IMR-90 (cell line): Measurements from ENCODE around the gene INO80. TPM values are rescaled to one million over a fixed set of nuclear protein-coding genes. Genes with fewer than 3 reads are reported as not detected.

Experiments used
- ATAC-seq: fragments of 200-7000 bp; cut with Tn5 transposase; 2 replicates; pipeline ENCODE4 v1.9.1; 2020; ENCODE audit warnings: low read depth, mild to moderate bottlenecking, moderate library complexity
- BruUV-seq: library from RNA; stranded (reverse); fragments of 400-500 nt; replicated peaks from 2 replicates; lab custom pipeline; 2021; lab: Mats Ljungman, UMichigan
- CTCF ChIA-PET: fragments of 300-600 bp; formaldehyde crosslinking; extraction: SDS; loops from one replicate; lab custom pipeline; 2021; ENCODE audit warnings: antibody characterized with exemption; lab: Yijun Ruan, JAX
- POLR2A ChIA-PET: fragments of 300-600 bp; sonication (Branson Sonifier 250); formaldehyde crosslinking; loops from one replicate; lab custom pipeline; 2022; ENCODE audit warnings: antibody characterized with exemption; ENCODE audit not compliant: unreplicated experiment; lab: Charles Lee
- DNase-seq: peaks from one replicate; pipeline ENCODE4 v3.0.0; 2013
- H2AFZ ChIP-seq: replicated peaks from 2 replicates; pipeline ENCODE3; 2013; ENCODE audit warnings: low read length, mild to moderate bottlenecking; ENCODE audit not compliant: poor library complexity
- H2AK5ac ChIP-seq: 2 replicates; pipeline ENCODE4 v1.6.1; 2013; ENCODE audit warnings: low read depth, low read length, inconsistent platforms
- H2AK9ac ChIP-seq: replicated peaks from 2 replicates; pipeline ENCODE3; 2013; ENCODE audit warnings: mild to moderate bottlenecking, low read depth, low read length, moderate library complexity; ENCODE audit not compliant: poor library complexity
- H2BK120ac ChIP-seq: 2 replicates; pipeline ENCODE4 v1.6.1; 2013; ENCODE audit warnings: low read depth, low read length, inconsistent platforms
- H2BK15ac ChIP-seq: 3 replicates; pipeline ENCODE4 v1.6.1; 2013; ENCODE audit warnings: low read depth, low read length, inconsistent platforms
- H2BK20ac ChIP-seq: 2 replicates; pipeline ENCODE4 v1.6.1; 2013; ENCODE audit warnings: low read depth, mild to moderate bottlenecking, inconsistent platforms, low read length, moderate library complexity
- H2BK5ac ChIP-seq: 2 replicates; pipeline ENCODE4 v1.6.1; 2013; ENCODE audit warnings: mild to moderate bottlenecking, low read depth, low read length, inconsistent platforms; ENCODE audit not compliant: poor library complexity, severe bottlenecking
- H3K14ac ChIP-seq: replicated peaks from 2 replicates; pipeline ENCODE4 v1.6.1; 2013; ENCODE audit warnings: low read depth, low read length, inconsistent platforms
- H3K18ac ChIP-seq: 2 replicates; pipeline ENCODE4 v1.6.1; 2013; ENCODE audit warnings: low read depth, low read length, control low read depth
- H3K23ac ChIP-seq: 2 replicates; pipeline ENCODE4 v1.6.1; 2013; ENCODE audit warnings: low read depth, low read length, inconsistent platforms
- H3K27ac ChIP-seq: 2 replicates; pipeline ENCODE4 v1.5.1; 2013; ENCODE audit warnings: mild to moderate bottlenecking, control low read depth, low read length; ENCODE audit not compliant: insufficient read depth
- H3K27me3 ChIP-seq: 2 replicates; pipeline ENCODE4 v1.6.1; 2013; ENCODE audit warnings: low read length; ENCODE audit not compliant: control insufficient read depth, insufficient read depth
- H3K36me3 ChIP-seq: 2 replicates; pipeline ENCODE4 v1.6.1; 2013; ENCODE audit warnings: low read length, mixed read lengths; ENCODE audit not compliant: control insufficient read depth, insufficient read depth
- H3K4ac ChIP-seq: 2 replicates; pipeline ENCODE4 v1.6.1; 2013; ENCODE audit warnings: low read depth, low read length, inconsistent platforms
- H3K4me1 ChIP-seq: 2 replicates; pipeline ENCODE4 v1.6.1; 2013; ENCODE audit warnings: low read length, mixed read lengths; ENCODE audit not compliant: control insufficient read depth, insufficient read depth
- H3K4me2 ChIP-seq: 2 replicates; pipeline ENCODE4 v1.6.1; 2013; ENCODE audit warnings: low read depth, mild to moderate bottlenecking, control low read depth, low read length, moderate library complexity
- H3K4me3 ChIP-seq: 2 replicates; pipeline ENCODE4 v1.5.1; 2013; ENCODE audit warnings: low read depth, mild to moderate bottlenecking, control low read depth, low read length, moderate library complexity; ENCODE audit not compliant: insufficient read depth
- H3K56ac ChIP-seq: 2 replicates; pipeline ENCODE4 v1.6.1; 2013; ENCODE audit warnings: low read length, inconsistent platforms; ENCODE audit not compliant: insufficient read depth; ENCODE audit errors: extremely low read depth
- H3K79me1 ChIP-seq, 2 experiments: 2 replicates each; pipeline ENCODE4 v1.6.1; 2013; ENCODE audit warnings: low read length in 2 of 2, inconsistent platforms in 1 of 2, low read depth in 1 of 2
- H3K9ac ChIP-seq: 2 replicates; pipeline ENCODE4 v1.6.1; 2013; ENCODE audit warnings: low read depth, low read length, control low read depth
- H3K9me1 ChIP-seq: 2 replicates; pipeline ENCODE4 v1.6.1; 2013; ENCODE audit warnings: low read length, inconsistent platforms; ENCODE audit not compliant: insufficient read depth
- H3K9me3 ChIP-seq: 2 replicates; pipeline ENCODE4 v1.6.1; 2013; ENCODE audit warnings: low read length; ENCODE audit not compliant: control insufficient read depth, insufficient read depth
- H4K20me1 ChIP-seq: 2 replicates; pipeline ENCODE4 v1.6.1; 2013; ENCODE audit warnings: low read length, inconsistent platforms; ENCODE audit not compliant: insufficient read depth
- H4K5ac ChIP-seq: 2 replicates; pipeline ENCODE4 v1.6.1; 2013; ENCODE audit warnings: mild to moderate bottlenecking, low read depth, low read length, control low read depth
- H4K8ac ChIP-seq, 2 experiments: 2 replicates each; pipeline ENCODE4 v1.6.1; 2013; ENCODE audit warnings: low read depth in 2 of 2, low read length in 2 of 2, control low read depth in 1 of 2, inconsistent platforms in 1 of 2
- H4K91ac ChIP-seq: 2 replicates; pipeline ENCODE4 v1.6.1; 2013; ENCODE audit warnings: low read depth, low read length, inconsistent platforms; ENCODE audit not compliant: insufficient read depth
- BHLHE40 ChIP-seq: fragments of 150-350 bp; IDR thresholded peaks from 2 replicates; pipeline ENCODE4 v1.6.1; 2016; ENCODE audit warnings: mild to moderate bottlenecking, low read depth, low read length
- CTCF ChIP-seq: conservative IDR thresholded peaks from 2 replicates; pipeline ENCODE4 v1.5.1; 2012; ENCODE audit warnings: mild to moderate bottlenecking, low read depth, low read length, improper control_type of control experiment
- FOS ChIP-seq: fragments of 150-350 bp; IDR thresholded peaks from 2 replicates; pipeline ENCODE4 v1.6.1; 2016; ENCODE audit warnings: low read depth, low read length
- MAFK ChIP-seq: IDR thresholded peaks from 2 replicates; pipeline ENCODE4 v1.6.1; 2012; ENCODE audit warnings: low read depth, low read length, improper control_type of control experiment
- MXI1 ChIP-seq: IDR thresholded peaks from 2 replicates; pipeline ENCODE4 v1.6.1; 2012; ENCODE audit warnings: low read depth, mild to moderate bottlenecking, low read length, moderate library complexity, borderline replicate concordance
- RAD21 ChIP-seq: IDR thresholded peaks from 2 replicates; pipeline ENCODE4 v1.6.1; 2012; ENCODE audit warnings: low read length, improper control_type of control experiment
- SMC3 ChIP-seq: fragments of 150-350 bp; IDR thresholded peaks from 2 replicates; pipeline ENCODE4 v1.6.1; 2016; ENCODE audit warnings: low read depth, mild to moderate bottlenecking, antibody characterized with exemption, low read length, moderate library complexity
- USF2 ChIP-seq: fragments of 150-350 bp; IDR thresholded peaks from 2 replicates; pipeline ENCODE4 v1.6.1; 2017; ENCODE audit warnings: mild to moderate bottlenecking, antibody characterized with exemption, low read length, low read depth
- WGBS, 2 experiments: methylation state at CpG; one replicate each; pipeline versions ENCODE4 v1.1.5 to v1.1.7; 2013; ENCODE audit warnings: missing lambda C conversion rate in 2 of 2; ENCODE audit not compliant: insufficient read length in 1 of 2; ENCODE audit errors: extremely low coverage in 2 of 2; 5-methylcytosine and 5-hydroxymethylcytosine counted together
- dilution Hi-C: fragments of 300-500 bp; cut with HindIII; formaldehyde crosslinking; loops from one replicate; pipeline ENCODE4 v1.14.3; 2018; ENCODE audit warnings: low sequenced_read_pairs; ENCODE audit not compliant: unreplicated experiment
- in situ Hi-C: fragments of 300-500 bp; cut with MboI; formaldehyde crosslinking; loops from 3 replicates; pipeline ENCODE4 v1.14.3; 2019; ENCODE audit warnings: low sequenced_read_pairs, inconsistent platforms, mixed read lengths
- intact Hi-C: fragments of 100-400 bp; cut with micrococcal nuclease; formaldehyde crosslinking; loops from 2 replicates; pipeline ENCODE4 v1.10.0; 2022
- polyA plus RNA-seq, 3 experiments: library from polyadenylated mRNA; depleted of rRNA; stranded (reverse); fragments of >200 nt; gene quantifications; 2 replicates each; pipeline ENCODE4 v1.2.3, GENCODE V29; 2012; ENCODE audit warnings: low replicate concordance in 1 of 3
- total RNA-seq: library from RNA; depleted of rRNA; stranded (reverse); fragments of >200 nt; gene quantifications from 2 replicates; pipeline ENCODE4 v1.2.3, GENCODE V29; 2012

The INO80 gene
- total and polyA plus RNA-seq, 2 of the 4 experiments (the other 2 are of a cell fraction): 6.0 to 13.3 TPM

- H4K5ac ChIP-seq: peak overlapping the region; percentile 52; the same call in 1 of the 2 replicates
- WGBS, 2 experiments: no CpG with 5 or more reads among the region's 1 CpG
- H3K4me1 ChIP-seq: peaks cover 18% of the 10 kb centered on the region
- no peak overlapping the region for H2AK9ac ChIP-seq
- H3K27ac ChIP-seq: no peak overlapping the region
- ChIA-PET POLR2A (interaction anchor here (0.7 to 1.7 kb wide), 3 partner anchors 60 to 77 kb away, joined by 3 to 6 read pairs (median 3); no protein-coding TSS in a partner anchor), CTCF (interaction anchor here (0.6 to 3.2 kb wide), 17 partner anchors 9 to 124 kb away, joined by 3 to 39 read pairs (median 4); partner anchors contain the start of genes CHAC1, DLL4 and VPS18)
- peaks cover 9% of the 10 kb centered on the region; the same call in 1 of the 2 replicates for H3K36me3 ChIP-seq
- H4K91ac ChIP-seq: peak overlapping the region; percentile 60
- no peaks in the 10 kb centered on the region for H3K9me3 ChIP-seq
- H3K79me1 ChIP-seq: peaks cover 25 to 66% of the 10 kb centered on the region in 2 experiments
- peak overlapping the region; percentile 63; the same call in 1 of the 2 replicates for H3K9ac ChIP-seq
- in situ Hi-C loops (no loop called here), intact Hi-C loops (loop anchor here (5.0 kb wide), 1 partner anchor 66 kb away; the partner anchor contains the start of gene CHAC1), dilution Hi-C loops (no loop called here)
- TF ChIP-seq CTCF: peak; percentile 50
- no peak for TF ChIP-seq MXI1
- TF ChIP-seq SMC3: peak; percentile 45
- TF ChIP-seq USF2: no peak
- no peak for TF ChIP-seq BHLHE40
- no peak for TF ChIP-seq FOS
- peak; percentile 66 for TF ChIP-seq RAD21
- TF ChIP-seq MAFK: no peak
- H3K14ac ChIP-seq: peak overlapping the region; percentile 85
- H4K8ac ChIP-seq: peak overlapping the region; percentile 36 to 73
- H3K4ac ChIP-seq: peak overlapping the region; percentile 45; the same call in 1 of the 2 replicates
- no peak overlapping the region for H2AFZ ChIP-seq
- H3K18ac ChIP-seq: peak overlapping the region; percentile 67; the same call in 1 of the 2 replicates
- peak overlapping the region; percentile 55; the same call in 1 of the 2 replicates for H3K56ac ChIP-seq
- H3K27me3 ChIP-seq: no peaks in the 10 kb centered on the region
- peak; percentile 65 for DNase-seq
- H2BK5ac ChIP-seq: peak overlapping the region; percentile 89
- H4K20me1 ChIP-seq: no peaks in the 10 kb centered on the region
- H2BK120ac ChIP-seq: peak overlapping the region; percentile 82
- H2AK5ac ChIP-seq: peak overlapping the region; percentile 55
- H3K9me1 ChIP-seq: peaks cover 6% of the 10 kb centered on the region
- H3K4me2 ChIP-seq: no peak overlapping the region; the same call in 1 of the 2 replicates
- no TSS peak for BruUV-seq
- ATAC-seq: no peak
- H3K4me3 ChIP-seq: no peak overlapping the region
- H2BK20ac ChIP-seq: peak overlapping the region; percentile 75
- peak overlapping the region; percentile 31; the same call in 1 of the 2 replicates for H3K23ac ChIP-seq
- H2BK15ac ChIP-seq: peak overlapping the region; percentile 53; the same call in 1 of the 3 replicates
These were observed 97.5 kb downstream of the INO80 start for GRCh38 chr15:41018534-41018933.
